AG10803 (cell line): Measurements from ENCODE around the gene HTD2.
A peak's percentile ranks its signal among the peaks of the same experiment; 100 is the strongest.
"Not testable (repeated sequence)": the region's sequence is repeated elsewhere in the genome, so short reads cannot be mapped to it uniquely, and the experiment has no call there.

Experiments
- DNase-seq: peaks from one replicate; pipeline ENCODE4 v3.0.0; 2010; ENCODE audit warnings: low read depth
- H3K4me3 ChIP-seq: 2 replicates; pipeline ENCODE4 v1.5.1; 2011; ENCODE audit warnings: mild to moderate bottlenecking, low read length, control low read depth
- CTCF ChIP-seq: conservative IDR thresholded peaks from 2 replicates; pipeline ENCODE4 v1.5.1; 2011; ENCODE audit warnings: mild to moderate bottlenecking, low read length, control low read depth, inconsistent platforms

Gene HTD2

GRCh38 chr3:58333206-58334012 lies 27.1 kb downstream of the HTD2 start:
- peak overlapping the region; percentile 92 for H3K4me3 ChIP-seq
- peak; percentile 23 for DNase-seq
- peak; percentile 21 for TF ChIP-seq CTCF

- no peak for TF ChIP-seq CTCF
- H3K4me3 ChIP-seq = peak overlapping the region; percentile 92
- DNase-seq = peak; percentile 24
Observed at GRCh38 chr3:58334013-58334321, 27.6 kb downstream of the HTD2 start.

DNA sequence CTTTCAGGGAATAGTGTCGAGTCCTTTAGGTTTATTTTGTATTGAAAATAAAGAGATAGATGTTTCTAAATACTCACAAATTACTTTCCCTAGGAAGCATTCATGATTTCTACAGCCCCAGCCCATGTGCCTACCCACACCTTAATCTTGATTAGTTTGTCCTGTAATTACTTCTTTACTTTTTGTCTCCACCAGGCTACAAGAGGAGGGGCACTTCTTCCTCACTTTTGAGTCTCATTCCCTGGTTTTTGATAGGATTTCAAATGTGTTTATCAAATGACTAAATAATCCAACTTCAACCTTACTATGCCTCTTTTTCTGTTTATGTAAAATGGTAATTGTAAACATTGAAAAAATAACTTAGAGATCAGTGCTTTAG lies 28.2 kb downstream of the HTD2 start:
- DNase-seq = no peak
- no peak for TF ChIP-seq CTCF
- H3K4me3 ChIP-seq = peak overlapping the region; percentile 92

DNA sequence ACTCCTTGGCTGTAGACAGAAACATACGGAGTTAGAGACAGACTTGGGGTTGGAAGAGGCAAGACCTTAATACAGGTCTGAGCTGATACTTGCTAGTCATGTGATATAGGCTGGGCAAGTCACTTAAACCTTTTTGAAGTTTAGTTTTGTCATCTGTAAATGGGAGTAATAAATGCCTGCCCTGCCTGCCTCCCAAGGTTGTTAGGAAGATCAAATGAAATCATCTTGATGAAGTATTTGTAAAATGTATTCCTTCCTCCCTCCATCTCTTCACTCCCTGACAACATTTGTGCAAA lies 29.3 kb downstream of the HTD2 start:
- no peak for DNase-seq
- peak overlapping the region; percentile 45 for H3K4me3 ChIP-seq
- no peak for TF ChIP-seq CTCF

GRCh38 chr3:58336135-58336882 lies 30.0 kb downstream of the HTD2 start:
- peak; percentile 89 for DNase-seq
- no peak for TF ChIP-seq CTCF

GRCh38 chr3:58337190-58337589 lies 30.9 kb downstream of the HTD2 start:
- H3K4me3 ChIP-seq = no peak overlapping the region
- no peak for DNase-seq
- TF ChIP-seq CTCF = no peak

More at GRCh38 chr3:58336135-58336882, 30.0 kb downstream of the HTD2 start:
- no peak overlapping the region; the same call in 1 of the 2 replicates for H3K4me3 ChIP-seq

- DNase-seq, H3K4me3 ChIP-seq: not testable (repeated sequence)
Observed at GRCh38 chr3:58339146-58339545, 32.8 kb downstream of the HTD2 start.
